GM23248 (cell line): ENCODE results near the gene C1QTNF1.

Experiments used
- EZH2 ChIP-seq: fragments of 200-600 bp; sonication (generic); IDR thresholded peaks from 2 replicates; pipeline ENCODE4 v1.6.1; 2018; ENCODE audit warnings: antibody characterized with exemption, mild to moderate bottlenecking; ENCODE audit not compliant: insufficient read depth, poor library complexity, severe bottlenecking
- EZH2phosphoT487 ChIP-seq: fragments of 200-600 bp; sonication (generic); IDR thresholded peaks from 2 replicates; pipeline ENCODE4 v1.6.1; 2018; ENCODE audit warnings: antibody characterized with exemption, moderate library complexity, mild to moderate bottlenecking, low read depth; ENCODE audit not compliant: insufficient read depth

- TF ChIP-seq EZH2 (no peak), EZH2phosphoT487 (no peak)
Measured at GRCh38 chr17:79047923-79048825, 24.2 kb downstream of the C1QTNF1 start.
